Esophagus squamous epithelium (tissue), 5 donors: ENCODE measurements around the gene STAG1. TPM values are rescaled to one million over a fixed set of nuclear protein-coding genes. Genes with fewer than 3 reads are reported as not detected.
"Not testable (repeated sequence)": the region's sequence is repeated elsewhere in the genome, so short reads cannot be mapped to it uniquely, and the experiment has no call there.

Source experiments
- DNase-seq: peaks from one replicate; lab custom pipeline; 2025; lab: John Stamatoyannopoulos, UW
- H3K27ac ChIP-seq, 4 donors: fragments of 200-600 bp; sonication (generic); one replicate each; pipeline ENCODE4 v1.5.1; 2016 to 2019; ENCODE audit warnings: mild to moderate bottlenecking in 1 of 4
- H3K27me3 ChIP-seq, 4 donors: fragments of 200-600 bp; sonication (generic); 1 replicate in 3 of 4; 2 replicates in 1 of 4; pipeline versions ENCODE4 v1.5.1 to v1.6.0; 2017 to 2021; ENCODE audit warnings: antibody characterized with exemption in 1 of 4
- H3K36me3 ChIP-seq, 3 donors: fragments of 200-600 bp; sonication (generic); one replicate each; pipeline ENCODE4 v1.5.1; 2016 to 2019
- H3K4me1 ChIP-seq, 3 donors: fragments of 200-600 bp; sonication (generic); one replicate each; pipeline ENCODE4 v1.5.1; 2017 to 2019
- H3K4me3 ChIP-seq, 4 donors: fragments of 200-600 bp; sonication (generic); 1 replicate in 3 of 4; 2 replicates in 1 of 4; pipeline ENCODE4 v1.5.1; 2016 to 2019; ENCODE audit warnings: mild to moderate bottlenecking in 2 of 4, moderate library complexity in 1 of 4
- H3K9me3 ChIP-seq, 3 donors: fragments of 200-600 bp; sonication (generic); one replicate each; pipeline ENCODE4 v1.5.1; 2016 to 2019
- POLR2A ChIP-seq, 4 donors: fragments of 450-650 bp; IDR thresholded peaks; one replicate each; pipeline ENCODE4 v1.6.1; 2017; ENCODE audit warnings: antibody characterized with exemption in 4 of 4, mild to moderate bottlenecking in 4 of 4, moderate library complexity in 3 of 4
- WGBS, 2 donors: methylation state at CpG; one replicate each; pipeline ENCODE4 v1.1.5; 2018; 5-methylcytosine and 5-hydroxymethylcytosine counted together
- intact Hi-C: fragments of 100-400 bp; cut with DNase I; formaldehyde crosslinking; loops from one replicate; pipeline ENCODE4 v1.15.0; 2022
- total RNA-seq, 4 donors: library from RNA; depleted of rRNA; stranded (reverse); fragments of >200 nt; gene quantifications; one replicate each; pipeline ENCODE4 v1.1.0, GENCODE V29; 2016
- TF ChIP-seq, protein P1 (sequence below), 6 experiments: fragments of 450-650 bp in 4 of 6; fragments of 200-600 bp in 2 of 6; sonication (generic) in 2 of 6; IDR thresholded peaks; one replicate each; pipeline ENCODE4 v1.5.1; 2016 to 2019; ENCODE audit warnings: antibody characterized with exemption in 6 of 6, mild to moderate bottlenecking in 4 of 6, moderate library complexity in 4 of 6
- donor health status: DM: yes; HTN: yes; CAD: no.

STAG1 gene
- total RNA-seq, 4 donors from 2014 or later: 10.9 to 42.9 (median 24.9) TPM

DNA sequence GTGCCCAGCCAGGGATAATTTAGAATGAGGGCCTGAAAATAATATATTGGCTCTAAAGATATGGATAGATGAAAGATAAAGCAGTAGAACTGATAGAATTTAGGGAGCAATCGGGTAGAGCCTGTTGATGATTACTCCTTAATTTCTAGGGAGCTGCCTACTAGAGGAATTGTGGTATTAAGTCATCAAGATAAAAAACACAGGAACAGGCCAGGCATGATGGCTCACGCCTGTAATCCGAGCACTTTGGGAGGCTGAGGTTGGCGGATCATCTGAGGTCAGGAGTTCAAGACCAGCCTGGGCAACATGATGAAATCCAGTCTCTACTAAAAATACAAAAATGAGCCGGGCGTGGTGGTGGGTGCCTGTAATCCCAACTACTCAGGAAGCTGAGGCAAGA lies 371.6 kb downstream of the STAG1 start:
- no peaks in the 10 kb centered on the region for H3K27me3 ChIP-seq
- no peak overlapping the region for H3K4me3 ChIP-seq
- no peak overlapping the region for H3K27ac ChIP-seq
- DNase-seq: no peak
- H3K36me3 ChIP-seq: peaks cover 0 to 19% (median 0%) of the 10 kb centered on the region in 3 donors
- no peaks in the 10 kb centered on the region for H3K9me3 ChIP-seq
- intact Hi-C loops: no loop called here
- TF ChIP-seq, protein P1, sequence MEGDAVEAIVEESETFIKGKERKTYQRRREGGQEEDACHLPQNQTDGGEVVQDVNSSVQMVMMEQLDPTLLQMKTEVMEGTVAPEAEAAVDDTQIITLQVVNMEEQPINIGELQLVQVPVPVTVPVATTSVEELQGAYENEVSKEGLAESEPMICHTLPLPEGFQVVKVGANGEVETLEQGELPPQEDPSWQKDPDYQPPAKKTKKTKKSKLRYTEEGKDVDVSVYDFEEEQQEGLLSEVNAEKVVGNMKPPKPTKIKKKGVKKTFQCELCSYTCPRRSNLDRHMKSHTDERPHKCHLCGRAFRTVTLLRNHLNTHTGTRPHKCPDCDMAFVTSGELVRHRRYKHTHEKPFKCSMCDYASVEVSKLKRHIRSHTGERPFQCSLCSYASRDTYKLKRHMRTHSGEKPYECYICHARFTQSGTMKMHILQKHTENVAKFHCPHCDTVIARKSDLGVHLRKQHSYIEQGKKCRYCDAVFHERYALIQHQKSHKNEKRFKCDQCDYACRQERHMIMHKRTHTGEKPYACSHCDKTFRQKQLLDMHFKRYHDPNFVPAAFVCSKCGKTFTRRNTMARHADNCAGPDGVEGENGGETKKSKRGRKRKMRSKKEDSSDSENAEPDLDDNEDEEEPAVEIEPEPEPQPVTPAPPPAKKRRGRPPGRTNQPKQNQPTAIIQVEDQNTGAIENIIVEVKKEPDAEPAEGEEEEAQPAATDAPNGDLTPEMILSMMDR (IDR thresholded peaks at IDR 0.05): no peak
- TF ChIP-seq POLR2A (IDR thresholded peaks at IDR 0.05): no peak
- H3K4me1 ChIP-seq: no peaks in the 10 kb centered on the region
- 67 to 75% methylated on average over 6 of the region's 6 CpGs for WGBS, 2 donors

DNA sequence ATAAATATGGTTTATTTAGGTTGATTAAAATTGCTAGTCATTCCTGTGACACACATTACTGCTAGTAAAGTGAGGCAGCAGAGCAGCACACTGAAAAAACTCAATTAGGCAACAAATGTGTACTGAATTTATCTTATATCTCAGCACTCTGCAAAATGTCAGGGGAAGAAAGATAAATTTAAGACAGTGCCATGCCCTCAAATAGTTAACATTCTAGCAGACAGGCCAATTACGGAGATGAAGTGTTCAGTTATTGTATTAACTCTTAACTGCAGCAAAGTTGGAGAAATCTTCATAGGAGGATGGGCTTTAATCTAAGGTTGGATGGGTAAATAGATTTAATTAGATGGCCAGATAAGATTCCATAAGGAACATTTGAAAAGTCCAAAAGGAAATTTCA lies 374.2 kb downstream of the STAG1 start:
- Histone ChIP-seq H3K4me3 (no peak overlapping the region), H3K27ac (no peak overlapping the region), H3K36me3 (peaks cover 0 to 35% (median 0%) of the 10 kb centered on the region in 3 donors), H3K9me3 (no peaks in the 10 kb centered on the region), H3K27me3 (no peaks in the 10 kb centered on the region), H3K4me1 (no peaks in the 10 kb centered on the region)
- no peak for DNase-seq
- TF ChIP-seq, protein P1 (IDR thresholded peaks at IDR 0.05): no peak
- no peak for TF ChIP-seq POLR2A (IDR thresholded peaks at IDR 0.05)
- WGBS, 2 donors: 54 to 77% methylated on average over 1 of the region's 1 CpG
- intact Hi-C loops: no loop called here

DNA sequence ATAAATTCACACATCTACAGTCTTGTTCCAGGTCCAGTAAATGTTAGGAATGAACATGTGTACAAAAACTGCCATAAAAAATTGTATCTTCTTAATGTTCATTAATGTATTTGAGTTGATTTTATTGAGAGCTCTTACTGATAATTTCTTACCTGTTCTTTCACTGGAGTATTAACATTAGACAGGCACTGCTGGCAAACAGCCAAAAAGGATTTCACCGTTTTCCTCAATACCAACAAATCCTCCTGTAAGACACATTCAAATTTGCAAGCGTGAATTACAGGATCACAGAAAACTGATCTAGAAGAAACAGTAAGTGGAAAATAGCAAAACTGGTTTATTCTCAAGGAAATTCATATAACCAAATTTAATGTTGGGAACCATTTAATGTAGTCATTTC lies 374.7 kb downstream of the STAG1 start:
- Histone ChIP-seq H3K27me3 (no peaks in the 10 kb centered on the region), H3K27ac (no peak overlapping the region), H3K4me3 (no peak overlapping the region), H3K9me3 (no peaks in the 10 kb centered on the region), H3K36me3 (peaks cover 0 to 35% (median 0%) of the 10 kb centered on the region in 3 donors), H3K4me1 (no peaks in the 10 kb centered on the region)
- no peak for DNase-seq
- no peak for TF ChIP-seq POLR2A (IDR thresholded peaks at IDR 0.05)
- TF ChIP-seq, protein P1 (IDR thresholded peaks at IDR 0.05): no peak
- intact Hi-C loops: no loop called here
- WGBS, 2 donors: 50 to 69% methylated on average over 2 of the region's 2 CpGs

DNA sequence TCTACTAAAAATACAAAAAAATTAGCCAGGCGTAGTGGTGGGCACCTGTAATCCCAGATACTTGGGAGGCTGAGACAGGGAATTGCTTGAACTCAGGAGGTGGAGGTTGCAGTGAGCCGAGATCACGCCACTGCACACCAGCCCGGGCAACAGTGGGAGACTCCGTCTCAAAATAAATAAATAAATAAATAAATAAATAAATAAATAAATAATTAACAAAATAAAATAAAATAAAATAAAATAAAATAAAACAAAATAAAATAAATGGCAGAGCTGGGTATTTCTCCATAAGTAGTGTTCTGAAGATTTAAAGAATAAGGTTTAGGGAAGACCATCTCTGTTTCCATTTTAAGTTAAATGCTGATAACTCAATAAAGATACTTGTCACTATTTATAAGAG lies 376.4 kb downstream of the STAG1 start:
- H3K4me3 ChIP-seq, H3K27me3 ChIP-seq, DNase-seq, H3K27ac ChIP-seq, intact Hi-C loops, H3K4me1 ChIP-seq, H3K9me3 ChIP-seq: not testable (repeated sequence)
- peaks cover 0 to 35% (median 0%) of the 10 kb centered on the region in 3 donors for H3K36me3 ChIP-seq
- WGBS, 2 donors: 95% methylated on average over 3 to 5 of the region's 5 CpGs

DNA sequence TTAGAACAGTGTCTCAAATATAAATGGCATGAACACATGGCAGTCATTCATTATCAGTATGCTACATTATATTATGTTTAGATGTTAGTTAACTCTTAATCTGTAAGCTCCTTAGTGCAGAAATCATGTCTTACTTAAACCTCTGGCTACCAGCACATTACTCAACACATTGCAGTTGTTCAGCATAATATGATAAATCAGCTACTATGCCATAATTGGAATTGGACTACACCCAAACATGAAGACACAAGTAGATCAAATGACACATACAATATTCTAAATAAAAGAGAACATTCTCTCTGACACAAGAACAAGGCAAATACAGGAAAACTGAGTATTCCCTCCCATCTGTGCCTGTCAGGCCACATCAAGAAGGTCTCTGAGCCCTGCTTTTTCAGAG lies 385.9 kb downstream of the STAG1 start:
- no peaks in the 10 kb centered on the region for H3K9me3 ChIP-seq
- no peak overlapping the region for H3K4me3 ChIP-seq
- H3K27ac ChIP-seq: no peak overlapping the region
- peaks cover 0 to 50% (median 0%) of the 10 kb centered on the region in 3 donors for H3K36me3 ChIP-seq
- DNase-seq: no peak
- intact Hi-C loops: no loop called here
- no peaks in the 10 kb centered on the region for H3K27me3 ChIP-seq
- H3K4me1 ChIP-seq: no peaks in the 10 kb centered on the region
- no peak for TF ChIP-seq POLR2A (IDR thresholded peaks at IDR 0.05)
- TF ChIP-seq, protein P1 (IDR thresholded peaks at IDR 0.05): no peak

DNA sequence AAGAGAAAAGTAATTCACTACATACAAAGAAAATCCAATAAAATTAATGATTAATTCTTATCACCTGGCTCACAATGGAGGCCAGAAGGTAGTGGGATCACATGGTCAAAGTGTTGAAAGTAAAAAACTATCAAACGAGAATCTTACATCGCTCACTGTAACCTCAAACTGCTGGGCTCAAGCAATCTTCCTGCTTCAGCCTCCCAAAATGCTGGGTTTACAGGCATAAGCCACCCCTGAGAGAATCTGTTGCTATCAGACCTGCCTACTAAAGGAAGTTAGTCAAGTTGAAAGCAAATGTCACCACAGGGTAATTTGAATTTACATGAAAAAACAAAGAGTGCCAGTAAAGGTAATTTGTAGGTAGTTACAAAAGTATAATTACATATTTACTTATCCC lies 398.7 kb downstream of the STAG1 start:
- Histone ChIP-seq H3K4me1 (peaks cover 0 to 18% (median 5%) of the 10 kb centered on the region in 3 donors), H3K27ac (no peak overlapping the region), H3K36me3 (peaks cover 0 to 58% (median 0%) of the 10 kb centered on the region in 3 donors), H3K9me3 (no peaks in the 10 kb centered on the region), H3K4me3 (no peak overlapping the region), H3K27me3 (no peaks in the 10 kb centered on the region)
- no peak for TF ChIP-seq POLR2A (IDR thresholded peaks at IDR 0.05)
- TF ChIP-seq, protein P1 (IDR thresholded peaks at IDR 0.05): no peak
- no peak for DNase-seq
- WGBS, 2 donors: 79 to 86% methylated on average over 2 of the region's 2 CpGs
- intact Hi-C loops: no loop called here
